Stimulated activated CD4-positive, alpha-beta T cell treated with anti-CD3 and anti-CD28 coated beads, Interleukin-2, amount 100 ng/mL, for 24 hours (primary cell): ENCODE measurements around the gene VGLL3.
"Not testable (repeated sequence)": the region's sequence is repeated elsewhere in the genome, so short reads cannot be mapped to it uniquely, and the experiment has no call there.

Experiments used
- DNase-seq, 2 donors: peaks; one replicate each; pipeline ENCODE4 v3.0.0-alpha.2; 2020

The VGLL3 gene

DNA sequence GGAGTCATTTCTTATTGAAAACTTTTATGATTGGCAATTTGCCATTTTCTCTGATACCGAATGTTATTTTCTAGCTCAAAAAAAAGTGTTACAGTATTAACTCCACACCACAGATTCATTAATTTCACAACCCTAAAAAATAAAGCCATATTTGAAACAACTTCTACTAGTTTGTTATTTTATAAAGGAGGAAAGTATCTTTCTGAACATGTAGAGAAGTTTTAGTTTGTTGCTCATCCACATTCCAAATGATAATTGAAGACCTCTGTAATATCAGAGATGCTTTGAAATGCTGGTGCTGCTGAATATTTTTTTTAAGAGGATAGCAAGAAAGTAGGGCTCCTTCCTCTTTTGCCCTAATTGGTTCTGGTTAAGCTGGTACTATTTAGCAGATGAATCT is 1.9 kb downstream of the VGLL3 start:
- no peak for DNase-seq

GRCh38 chr3:86988235-86988634 is 2.7 kb downstream of the VGLL3 start:
- DNase-seq = no peak

DNA sequence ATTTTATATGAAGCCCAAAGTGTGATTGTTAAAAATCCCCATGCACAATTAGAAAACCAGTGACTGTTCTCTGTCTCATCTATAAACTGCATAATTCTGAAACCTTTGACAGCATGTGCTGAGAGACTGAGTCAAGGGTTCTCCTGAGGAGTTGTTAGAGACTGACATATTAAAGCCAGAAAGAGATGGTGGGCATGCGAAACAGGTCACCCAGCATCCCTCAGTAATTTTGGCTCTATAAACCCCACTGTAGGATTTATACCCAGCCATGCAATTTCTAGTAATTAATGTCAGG is 3.6 kb downstream of the VGLL3 start:
- DNase-seq = no peak

DNA sequence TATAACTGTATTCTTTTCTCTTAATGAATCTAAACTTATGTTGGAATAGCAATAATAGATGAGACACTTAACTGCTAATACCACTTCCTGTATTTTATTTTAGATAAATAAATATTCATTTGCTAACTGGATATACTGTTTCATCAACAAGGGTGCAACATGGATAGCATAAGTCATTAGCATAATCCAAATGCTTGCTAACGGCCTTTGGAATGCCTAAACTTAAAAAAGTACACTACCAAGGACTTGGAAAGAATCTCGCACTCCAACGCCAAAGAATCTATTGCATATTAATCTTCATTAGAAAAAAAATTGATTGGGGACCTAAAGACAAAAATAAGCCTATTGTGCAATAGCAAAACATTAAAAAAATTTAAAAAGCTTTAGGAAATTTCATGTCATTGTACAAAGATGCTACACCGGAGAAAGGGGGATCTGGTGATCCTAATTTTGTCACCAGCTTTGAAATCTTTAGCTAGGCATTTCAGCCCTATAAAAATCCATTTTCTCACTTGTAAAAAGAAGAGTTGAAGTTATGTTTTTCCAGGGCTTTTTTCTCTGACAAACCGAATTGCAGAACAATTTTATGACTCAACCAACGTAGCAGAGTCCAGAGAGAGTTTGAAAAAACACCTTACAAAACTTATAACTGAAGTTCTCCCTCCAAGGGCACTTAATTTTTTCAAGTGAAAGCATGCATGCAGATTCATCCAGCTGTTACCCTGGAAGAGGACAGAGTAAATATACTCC is 4.1 kb downstream of the VGLL3 start:
- DNase-seq = no peak

DNA sequence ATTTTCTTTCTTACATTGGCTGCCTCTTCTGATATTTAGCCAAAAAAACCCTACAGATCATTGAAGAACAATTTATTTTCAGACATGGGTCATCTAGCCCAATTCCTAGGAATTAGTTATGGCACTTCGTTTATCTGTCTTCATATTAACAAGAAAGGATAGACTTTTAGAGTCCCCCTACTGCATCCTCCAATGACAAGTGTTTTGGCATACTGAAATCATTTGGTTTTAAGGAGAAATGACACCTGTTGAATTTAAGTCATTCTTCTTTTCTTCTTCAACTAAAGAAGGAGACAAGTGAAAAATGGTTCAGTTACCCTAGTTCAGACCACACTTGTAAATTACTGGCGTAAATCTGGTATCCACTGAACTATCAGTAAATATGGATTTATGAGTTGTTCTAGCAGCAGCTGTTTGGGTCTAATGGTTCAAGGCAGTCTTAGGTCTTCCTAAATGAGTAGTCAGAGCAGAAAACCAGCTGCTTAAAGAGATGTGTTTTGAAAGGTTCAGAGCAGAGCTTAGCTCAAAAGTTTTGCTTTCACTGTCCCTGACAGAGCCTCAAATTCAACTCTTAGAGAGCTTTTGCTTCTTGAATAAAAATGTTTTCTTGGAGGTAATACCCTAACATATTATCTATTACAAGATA is 5.6 kb downstream of the VGLL3 start:
- DNase-seq = no peak

- no peak for DNase-seq
Observed at GRCh38 chr3:86984271-86984670, 6.7 kb downstream of the VGLL3 start.

GRCh38 chr3:86982883-86983282 is 8.1 kb downstream of the VGLL3 start:
- DNase-seq = no peak

DNA sequence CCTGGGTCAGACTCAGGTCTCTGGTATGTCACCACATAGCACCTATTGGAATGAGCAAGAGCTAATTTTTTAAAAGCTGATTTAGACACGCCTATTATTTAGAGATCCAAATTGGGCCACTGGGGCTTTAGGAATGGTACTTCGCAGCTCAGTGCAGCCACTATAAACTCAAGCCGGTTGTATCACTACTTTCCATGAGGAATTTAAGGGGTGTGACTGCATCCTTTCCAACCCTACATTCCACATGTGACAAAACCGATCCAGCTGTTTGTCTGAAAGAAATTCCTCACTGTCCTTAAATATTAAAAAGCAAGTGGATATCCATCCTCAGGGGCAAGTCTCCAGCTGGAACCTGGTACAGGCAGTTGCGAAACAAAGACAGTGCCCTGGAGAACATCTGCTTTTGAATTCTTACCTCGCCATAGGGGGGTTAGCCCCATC is 12.8 kb downstream of the VGLL3 start:
- no peak for DNase-seq

DNA sequence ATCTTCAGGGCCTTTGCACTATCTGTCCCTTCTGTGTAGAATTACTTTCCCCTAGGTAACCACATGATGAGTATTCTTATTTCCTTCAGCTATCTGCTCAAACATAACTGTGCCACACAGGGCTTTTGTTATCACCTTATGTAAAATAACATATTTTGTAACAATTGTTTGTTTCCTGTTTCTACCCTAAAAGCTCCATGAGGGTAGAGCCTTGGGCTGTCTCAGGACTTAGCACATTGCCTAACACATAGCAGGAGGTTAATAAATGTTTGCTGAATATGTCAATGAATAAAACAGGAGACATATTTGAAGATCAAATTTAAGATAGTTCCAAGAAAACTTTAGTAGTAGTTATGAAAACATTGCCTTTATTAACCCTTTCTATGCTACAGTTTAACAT is 14.7 kb downstream of the VGLL3 start:
- no peak for DNase-seq

DNA sequence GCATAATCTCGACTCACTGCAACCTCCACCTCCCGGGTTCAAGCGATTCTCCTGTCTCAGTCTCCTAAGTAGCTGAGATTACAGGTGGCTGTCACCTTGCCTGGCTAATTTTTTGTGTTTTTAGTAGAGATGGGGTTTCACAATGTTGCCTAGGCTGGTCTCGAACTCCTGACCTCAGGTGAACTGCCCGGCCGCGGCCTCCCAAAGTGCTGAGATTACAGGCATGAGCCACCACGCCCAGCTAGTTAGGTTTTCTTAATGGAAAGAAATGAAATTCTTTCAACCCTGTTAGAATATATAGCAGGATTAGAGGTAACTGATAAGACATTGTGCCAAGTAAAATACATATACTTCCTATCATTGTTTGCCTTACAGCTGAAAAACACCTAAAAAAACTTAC is 16.8 kb downstream of the VGLL3 start:
- DNase-seq = not testable (repeated sequence)

GRCh38 chr3:86973440-86973839 is 17.5 kb downstream of the VGLL3 start:
- no peak for DNase-seq

- DNase-seq = peak in 1 of 2 donors; percentile 6
Observed at GRCh38 chr3:86969500-86970189, 21.3 kb downstream of the VGLL3 start.

DNA sequence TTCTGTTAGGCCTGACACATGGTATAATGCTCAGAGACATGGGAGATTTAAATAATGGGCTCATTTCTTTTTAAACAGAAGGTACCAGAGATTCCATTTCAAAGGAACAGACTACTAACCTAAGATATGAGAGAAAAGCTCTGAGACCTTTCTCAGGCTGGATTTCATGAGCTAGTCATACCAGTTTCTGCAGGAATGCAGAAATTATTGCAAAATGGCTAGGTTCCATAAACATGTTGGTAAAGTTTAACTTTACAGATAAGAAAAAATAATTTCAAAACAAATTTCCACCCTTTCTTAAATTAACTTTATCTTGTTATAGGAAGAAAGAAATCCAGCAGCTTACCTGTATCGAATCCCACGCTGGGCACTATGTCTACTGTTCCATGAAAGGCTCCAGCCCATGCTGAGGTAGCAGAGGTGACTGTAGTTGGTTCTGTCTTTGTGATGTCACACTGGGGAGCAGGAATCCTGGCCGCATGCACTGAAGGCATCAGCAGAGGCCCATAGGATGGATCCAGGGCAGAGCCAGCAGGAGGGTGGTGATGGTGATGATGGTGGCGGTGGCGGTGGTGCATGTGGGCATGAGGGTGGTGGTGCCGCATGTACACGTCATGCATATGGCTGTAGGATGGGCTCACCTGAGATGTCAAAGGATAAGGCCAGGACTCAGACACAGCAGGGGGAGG is 22.6 kb downstream of the VGLL3 start:
- DNase-seq = no peak

GRCh38 chr3:86967062-86967461 is 23.9 kb downstream of the VGLL3 start:
- no peak for DNase-seq

GRCh38 chr3:86965166-86965565 is 25.8 kb downstream of the VGLL3 start:
- DNase-seq = no peak

- no peak for DNase-seq
Observed at GRCh38 chr3:86963611-86964010, 27.3 kb downstream of the VGLL3 start.

DNA sequence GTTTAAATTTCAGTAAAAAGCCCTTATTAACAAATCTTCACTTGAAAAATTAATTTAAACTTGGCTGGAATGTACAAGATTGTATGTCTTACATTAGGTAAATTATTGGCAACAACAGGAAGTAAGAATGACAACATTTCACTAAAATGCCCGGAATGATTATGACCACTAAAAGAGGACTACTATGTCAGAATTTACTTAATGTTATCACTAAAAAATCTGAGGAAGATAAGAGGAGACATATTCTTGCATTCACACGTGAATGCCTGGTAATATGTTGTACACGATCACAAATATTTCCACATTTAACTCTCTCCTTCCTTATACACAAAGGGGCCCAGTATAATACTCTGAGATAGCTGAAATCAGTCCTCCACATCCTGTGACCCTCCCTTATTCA is 29.7 kb downstream of the VGLL3 start:
- no peak for DNase-seq

DNA sequence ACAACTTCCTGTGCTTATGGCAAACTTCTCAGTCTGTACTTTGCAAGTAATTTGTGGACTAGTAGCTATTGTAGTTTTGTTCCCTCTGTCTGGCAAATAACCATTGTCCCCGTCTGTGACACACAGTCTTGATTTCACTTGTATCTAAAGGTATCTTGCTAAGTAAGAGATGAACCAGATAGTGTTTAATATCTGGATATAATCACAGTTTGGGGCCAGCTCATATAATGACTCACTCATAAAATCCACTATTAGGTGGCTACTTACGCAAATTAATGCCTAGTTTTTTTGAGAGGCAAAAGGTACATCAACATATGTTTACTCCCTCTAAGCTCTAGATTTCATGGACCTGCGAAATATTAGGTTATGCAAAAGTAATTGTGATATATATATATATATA is 30.4 kb downstream of the VGLL3 start:
- DNase-seq = no peak

GRCh38 chr3:86958534-86958933 is 32.4 kb downstream of the VGLL3 start:
- DNase-seq = no peak

DNA sequence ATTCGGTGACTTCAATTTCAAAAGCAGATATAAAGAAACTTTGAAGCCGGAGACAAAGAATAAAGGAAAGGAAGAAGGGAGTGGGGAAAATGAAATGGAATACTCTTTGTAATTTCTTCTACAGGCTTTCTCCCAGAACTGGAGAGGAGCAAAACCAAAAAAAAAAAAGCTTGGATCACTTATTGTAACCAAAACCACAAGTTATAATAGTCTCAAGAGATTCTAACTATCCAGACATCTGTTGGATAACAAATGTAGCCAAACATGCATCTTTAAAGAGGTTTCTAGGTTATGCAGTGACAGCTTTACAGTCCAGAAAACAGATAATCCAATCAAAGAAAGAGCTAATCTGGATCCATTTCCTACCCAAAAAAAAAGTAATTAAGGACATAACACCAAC is 36.2 kb downstream of the VGLL3 start:
- no peak for DNase-seq

DNA sequence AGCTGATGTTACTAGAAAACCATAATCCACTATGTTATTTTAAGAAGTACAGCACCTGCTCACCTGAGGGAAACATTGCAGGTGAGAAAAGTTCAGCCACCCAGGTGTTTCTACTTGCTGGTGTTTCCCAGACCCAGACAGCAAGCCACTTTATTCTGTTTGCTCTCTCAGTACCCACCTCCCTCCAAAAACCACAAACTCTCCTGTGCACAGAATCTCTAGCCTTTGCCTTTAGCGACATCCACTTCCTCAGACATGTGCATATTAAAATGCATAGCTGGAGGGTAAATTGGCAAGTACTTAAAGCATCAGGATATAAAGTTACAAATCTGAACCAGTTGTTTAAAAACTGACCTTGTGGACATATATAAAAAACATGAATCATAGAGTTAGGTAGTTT is 36.7 kb downstream of the VGLL3 start:
- DNase-seq = no peak

GRCh38 chr3:86951322-86951721 is 39.6 kb downstream of the VGLL3 start:
- no peak for DNase-seq

DNA sequence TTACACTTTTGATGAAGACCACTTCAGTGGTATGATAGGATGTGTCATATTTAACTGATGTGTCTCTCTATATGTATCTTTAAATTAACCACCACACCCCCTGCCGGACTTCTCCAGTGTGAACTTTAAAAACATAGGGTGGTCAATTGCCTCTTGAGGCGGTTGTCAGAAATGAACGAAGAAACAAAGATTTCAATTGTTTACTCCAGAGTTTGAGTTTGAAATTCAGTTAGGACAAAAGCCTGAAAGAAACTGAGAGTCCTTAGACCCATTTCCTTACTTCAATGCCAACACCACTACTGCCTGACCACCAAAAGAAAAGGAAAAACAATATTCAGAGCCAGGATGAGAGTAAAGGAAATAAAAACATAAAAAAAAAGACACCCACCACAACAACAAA is 40.2 kb downstream of the VGLL3 start:
- DNase-seq = no peak

DNA sequence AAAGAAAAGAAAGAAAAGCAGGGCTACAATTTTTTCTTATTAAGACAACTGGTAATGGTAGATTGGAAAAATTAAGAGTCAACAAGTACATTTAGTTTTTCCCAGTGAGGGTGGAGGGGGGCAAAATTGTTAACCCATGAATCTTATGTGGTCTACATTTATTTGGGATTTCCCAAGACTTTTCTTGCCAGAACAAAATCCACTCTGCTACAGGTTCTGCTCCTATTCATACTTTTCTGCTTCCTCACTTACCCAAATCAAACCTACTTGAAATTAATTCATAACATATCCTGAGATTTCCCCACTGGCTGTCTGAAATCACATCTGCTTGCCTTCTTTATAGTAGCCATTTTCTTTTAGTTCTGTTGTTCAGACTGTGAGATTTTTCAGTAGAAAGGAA is 41.1 kb downstream of the VGLL3 start:
- DNase-seq = no peak
